NCI-H82 (cell line): Measurements from ENCODE around the gene VIP.

Experiments
- DNase-seq: peaks from one replicate; lab custom pipeline; 2025; lab: John Stamatoyannopoulos, UW

The VIP gene

GRCh38 chr6:152783217-152783878 is 32.8 kb downstream of the VIP start:
- no peak for DNase-seq

GRCh38 chr6:152794696-152795095 is 44.1 kb downstream of the VIP start:
- DNase-seq, result no peak

- no peak for DNase-seq
These were observed 53.6 kb downstream of the VIP start for GRCh38 chr6:152804150-152804549.
